Calu3 (cell line): ENCODE results near the gene SLC49A3. TPM values are rescaled to one million over a fixed set of nuclear protein-coding genes. Genes with fewer than 3 reads are reported as not detected.

Experiments used
- BruUV-seq: library from RNA; stranded (reverse); fragments of 400-500 nt; replicated peaks from 2 replicates; lab custom pipeline; 2021; lab: Mats Ljungman, UMichigan
- CTCF ChIA-PET: fragments of 300-600 bp; sonication (Branson Sonifier 250); formaldehyde crosslinking; loops from one replicate; lab custom pipeline; 2022; ENCODE audit warnings: antibody characterized with exemption; lab: Charles Lee
- DNase-seq: peaks from one replicate; pipeline ENCODE4 v3.0.0; 2022
- H3K27ac Mint-ChIP-seq: one replicate; pipeline ENCODE4 v1.8.0; 2022; ENCODE audit warnings: mixed read lengths; ENCODE audit not compliant: unreplicated experiment
- H3K27me3 Mint-ChIP-seq: one replicate; pipeline ENCODE4 v1.8.0; 2022; ENCODE audit warnings: mixed read lengths; ENCODE audit not compliant: unreplicated experiment
- H3K36me3 Mint-ChIP-seq: one replicate; pipeline ENCODE4 v1.8.0; 2022; ENCODE audit warnings: mild to moderate bottlenecking, moderate library complexity, mixed read lengths; ENCODE audit not compliant: insufficient read depth, unreplicated experiment
- H3K4me1 Mint-ChIP-seq: one replicate; pipeline ENCODE4 v1.8.0; 2022; ENCODE audit warnings: mild to moderate bottlenecking, low read depth, mixed read lengths; ENCODE audit not compliant: unreplicated experiment
- H3K4me3 Mint-ChIP-seq: one replicate; pipeline ENCODE4 v1.8.0; 2022; ENCODE audit warnings: mild to moderate bottlenecking, low read depth, moderate library complexity, mixed read lengths; ENCODE audit not compliant: unreplicated experiment
- H3K9me3 Mint-ChIP-seq: one replicate; pipeline ENCODE4 v1.8.0; 2022; ENCODE audit warnings: low read depth, mixed read lengths; ENCODE audit not compliant: unreplicated experiment
- CTCF ChIP-seq: fragments of 200-600 bp; IDR thresholded peaks from one replicate; pipeline ENCODE4 v1.8.0; 2022; ENCODE audit warnings: antibody characterized with exemption; ENCODE audit not compliant: unreplicated experiment
- intact Hi-C: fragments of 100-400 bp; cut with micrococcal nuclease; formaldehyde crosslinking; loops from one replicate; pipeline ENCODE4 v1.10.0; 2022; ENCODE audit not compliant: unreplicated experiment
- total RNA-seq: library from RNA; stranded (reverse); gene quantifications from 2 replicates; pipeline ENCODE4 v1.2.3, GENCODE V29; 2022

SLC49A3 gene
- total RNA-seq, 1 experiment from 2014 or later, result 0.40 TPM

- Mint-ChIP-seq H3K4me1 (no peaks in the 10 kb centered on the region), H3K27me3 (no peaks in the 10 kb centered on the region), H3K4me3 (no peak overlapping the region), H3K36me3 (peaks cover 5% of the 10 kb centered on the region), H3K9me3 (peaks cover 11% of the 10 kb centered on the region), H3K27ac (no peak overlapping the region)
- no TSS peak for BruUV-seq
- intact Hi-C loops, result no loop called here
- no peak for TF ChIP-seq CTCF
- DNase-seq, result no peak
- CTCF ChIA-PET, result no interaction called here
Measured at GRCh38 chr4:661881-662761, 26.8 kb downstream of the SLC49A3 start.

DNA sequence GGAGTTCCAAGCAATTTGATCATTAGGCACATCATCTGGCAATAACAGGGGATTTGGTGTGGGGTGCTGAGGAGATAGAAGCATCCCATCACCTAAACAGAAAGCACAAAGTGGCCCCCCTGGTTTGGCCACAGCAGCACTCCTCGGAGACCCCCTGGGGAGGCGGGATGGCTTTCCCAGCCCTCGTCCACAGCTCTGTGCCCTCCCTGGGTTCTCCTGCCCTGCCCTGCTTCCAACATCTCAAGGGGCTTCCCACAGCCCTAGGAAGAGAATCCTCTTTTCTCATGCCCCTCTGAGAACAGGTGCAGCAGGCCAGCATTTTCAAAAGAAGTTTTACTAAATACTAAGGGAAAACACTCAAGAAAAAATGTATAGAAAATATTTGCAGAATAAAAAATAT, 27.7 kb downstream of the SLC49A3 start:
- CTCF ChIA-PET, result no interaction called here
- peaks cover 15% of the 10 kb centered on the region for H3K9me3 Mint-ChIP-seq
- intact Hi-C loops, result no loop called here
- TF ChIP-seq CTCF, result no peak
- no TSS peak for BruUV-seq
- no peak for DNase-seq
- no peaks in the 10 kb centered on the region for H3K4me1 Mint-ChIP-seq
- H3K27me3 Mint-ChIP-seq, result no peaks in the 10 kb centered on the region
- no peak overlapping the region for H3K4me3 Mint-ChIP-seq
- peaks cover 5% of the 10 kb centered on the region for H3K36me3 Mint-ChIP-seq
- no peak overlapping the region for H3K27ac Mint-ChIP-seq

GRCh38 chr4:660401-660800, 28.6 kb downstream of the SLC49A3 start:
- Mint-ChIP-seq H3K9me3 (peaks cover 15% of the 10 kb centered on the region), H3K27ac (no peak overlapping the region), H3K4me1 (no peaks in the 10 kb centered on the region), H3K36me3 (peaks cover 10% of the 10 kb centered on the region), H3K27me3 (no peaks in the 10 kb centered on the region), H3K4me3 (no peak overlapping the region)
- intact Hi-C loops, result no loop called here
- DNase-seq, result no peak
- no TSS peak for BruUV-seq
- no peak for TF ChIP-seq CTCF
- CTCF ChIA-PET, result no interaction called here

GRCh38 chr4:659851-660250, 29.1 kb downstream of the SLC49A3 start:
- Mint-ChIP-seq H3K27me3 (no peaks in the 10 kb centered on the region), H3K4me1 (no peaks in the 10 kb centered on the region), H3K36me3 (peaks cover 10% of the 10 kb centered on the region), H3K9me3 (peaks cover 15% of the 10 kb centered on the region), H3K4me3 (no peak overlapping the region), H3K27ac (no peak overlapping the region)
- no peak for TF ChIP-seq CTCF
- no peak for DNase-seq
- intact Hi-C loops, result no loop called here
- CTCF ChIA-PET, result no interaction called here
- no TSS peak for BruUV-seq
